ENCODE measurements around the gene SNTA1. TPM values are rescaled to one million over a fixed set of nuclear protein-coding genes. Genes with fewer than 3 reads are reported as not detected.
"Not testable (repeated sequence)": the region's sequence is repeated elsewhere in the genome, so short reads cannot be mapped to it uniquely, and the experiment has no call there.

The SNTA1 gene
- polyA plus RNA-seq, 1 donor (not counting 4 experiments of a cell fraction or from before 2014, with no cell fraction given): 3.6 TPM

- no peak for FAIRE-seq
- no peaks in the 10 kb centered on the region for H3K9me1 ChIP-seq (ENCODE audit: control insufficient read depth, extremely low read depth, insufficient read depth, low read length)
- no peak for TF ChIP-seq CTCF (optimal IDR thresholded peaks at IDR 0.05 in 1 of 3, IDR thresholded peaks at IDR 0.05 in 1 of 3, conservative IDR thresholded peaks at IDR 0.05 in 1 of 3; ENCODE audit: extremely low read depth in 1 of 3, insufficient read depth in 2 of 3, low read length in 3 of 3)
- TF ChIP-seq EZH2 (IDR thresholded peaks at IDR 0.05; ENCODE audit: low read length): no peak
- H3K27me3 ChIP-seq (ENCODE audit: control insufficient read depth, extremely low read depth, insufficient read depth, low read length): no peaks in the 10 kb centered on the region
- no peaks in the 10 kb centered on the region for H3K9me3 ChIP-seq (ENCODE audit: control insufficient read depth, low read depth, low read length)
- H3K4me2 ChIP-seq (ENCODE audit: control insufficient read depth, extremely low read depth, insufficient read depth, low read depth, low read length): no peak overlapping the region
- no peak for DNase-seq (ENCODE audit: low read depth, low spot score)
- H3K4me1 ChIP-seq (ENCODE audit: control insufficient read depth, extremely low read depth, insufficient read depth, low read length): peaks cover 4% of the 10 kb centered on the region
- dilution Hi-C loops (cut with MboI; ENCODE audit: extremely low pct_ligation_motif_present, low sequenced_read_pairs): no loop called here
- H3K79me2 ChIP-seq (ENCODE audit: control insufficient read depth, insufficient read depth, low read length): peaks cover 17% of the 10 kb centered on the region
- no peaks in the 10 kb centered on the region for H4K20me1 ChIP-seq (ENCODE audit: control insufficient read depth, extremely low read depth, insufficient read depth, low read length)
- no peaks in the 10 kb centered on the region for H3K36me3 ChIP-seq (ENCODE audit: control insufficient read depth in 2 of 2, extremely low read depth in 1 of 2, insufficient read depth in 2 of 2, low read length in 2 of 2)
- H3K9ac ChIP-seq (ENCODE audit: control insufficient read depth, extremely low read depth, insufficient read depth, low read length): no peak overlapping the region
- H2AFZ ChIP-seq (ENCODE audit: control insufficient read depth, low read length): no peak overlapping the region
- no peak overlapping the region for H3K4me3 ChIP-seq (ENCODE audit: control insufficient read depth in 2 of 3, extremely low read depth in 1 of 3, insufficient read depth in 2 of 3, low read depth in 1 of 3, low read length in 3 of 3)
- no peak overlapping the region for H3K27ac ChIP-seq (ENCODE audit: control insufficient read depth, insufficient read depth, low read length)
Measured at GRCh38 chr20:33488201-33488600, 44.6 kb upstream of the SNTA1 start.

- H3K79me2 ChIP-seq (ENCODE audit: control insufficient read depth, insufficient read depth, low read length); dilution Hi-C loops (cut with MboI; ENCODE audit: extremely low pct_ligation_motif_present, low sequenced_read_pairs); H3K9me3 ChIP-seq (ENCODE audit: control insufficient read depth, low read depth, low read length); H3K9ac ChIP-seq (ENCODE audit: control insufficient read depth, extremely low read depth, insufficient read depth, low read length); H4K20me1 ChIP-seq (ENCODE audit: control insufficient read depth, extremely low read depth, insufficient read depth, low read length); FAIRE-seq; DNase-seq (ENCODE audit: low read depth, low spot score); H3K4me2 ChIP-seq (ENCODE audit: control insufficient read depth, extremely low read depth, insufficient read depth, low read depth, low read length); H3K4me3 ChIP-seq (ENCODE audit: control insufficient read depth in 2 of 3, extremely low read depth in 1 of 3, insufficient read depth in 2 of 3, low read depth in 1 of 3, low read length in 3 of 3); H3K27ac ChIP-seq (ENCODE audit: control insufficient read depth, insufficient read depth, low read length); H3K4me1 ChIP-seq (ENCODE audit: control insufficient read depth, extremely low read depth, insufficient read depth, low read length); H3K36me3 ChIP-seq (ENCODE audit: control insufficient read depth in 2 of 2, extremely low read depth in 1 of 2, insufficient read depth in 2 of 2, low read length in 2 of 2); H3K27me3 ChIP-seq (ENCODE audit: control insufficient read depth, extremely low read depth, insufficient read depth, low read length); H2AFZ ChIP-seq (ENCODE audit: control insufficient read depth, low read length); H3K9me1 ChIP-seq (ENCODE audit: control insufficient read depth, extremely low read depth, insufficient read depth, low read length): not testable (repeated sequence)
Measured at GRCh38 chr20:33483186-33483585, 39.6 kb upstream of the SNTA1 start.

GRCh38 chr20:33482581-33482980, 39.0 kb upstream of the SNTA1 start:
- Histone ChIP-seq H3K36me3 (ENCODE audit: control insufficient read depth in 2 of 2, extremely low read depth in 1 of 2, insufficient read depth in 2 of 2, low read length in 2 of 2) (no peaks in the 10 kb centered on the region), H4K20me1 (ENCODE audit: control insufficient read depth, extremely low read depth, insufficient read depth, low read length) (no peaks in the 10 kb centered on the region), H3K4me3 (ENCODE audit: control insufficient read depth in 2 of 3, extremely low read depth in 1 of 3, insufficient read depth in 2 of 3, low read depth in 1 of 3, low read length in 3 of 3) (no peak overlapping the region), H3K79me2 (ENCODE audit: control insufficient read depth, insufficient read depth, low read length) (no peaks in the 10 kb centered on the region), H3K4me1 (ENCODE audit: control insufficient read depth, extremely low read depth, insufficient read depth, low read length) (no peaks in the 10 kb centered on the region), H2AFZ (ENCODE audit: control insufficient read depth, low read length) (no peak overlapping the region), H3K27me3 (ENCODE audit: control insufficient read depth, extremely low read depth, insufficient read depth, low read length) (no peaks in the 10 kb centered on the region), H3K4me2 (ENCODE audit: control insufficient read depth, extremely low read depth, insufficient read depth, low read depth, low read length) (no peak overlapping the region), H3K9ac (ENCODE audit: control insufficient read depth, extremely low read depth, insufficient read depth, low read length) (no peak overlapping the region), H3K9me1 (ENCODE audit: control insufficient read depth, extremely low read depth, insufficient read depth, low read length) (no peaks in the 10 kb centered on the region), H3K9me3 (ENCODE audit: control insufficient read depth, low read depth, low read length) (no peaks in the 10 kb centered on the region), H3K27ac (ENCODE audit: control insufficient read depth, insufficient read depth, low read length) (no peak overlapping the region)
- TF ChIP-seq EZH2 (IDR thresholded peaks at IDR 0.05; ENCODE audit: low read length): no peak
- TF ChIP-seq CTCF (optimal IDR thresholded peaks at IDR 0.05 in 1 of 3, IDR thresholded peaks at IDR 0.05 in 1 of 3, conservative IDR thresholded peaks at IDR 0.05 in 1 of 3; ENCODE audit: extremely low read depth in 1 of 3, insufficient read depth in 2 of 3, low read length in 3 of 3): no peak
- no peak for DNase-seq (ENCODE audit: low read depth, low spot score)
- FAIRE-seq: no peak
- dilution Hi-C loops (cut with MboI; ENCODE audit: extremely low pct_ligation_motif_present, low sequenced_read_pairs): no loop called here
